ENCODE measurements around the gene NISCH. TPM values are rescaled to one million over a fixed set of nuclear protein-coding genes. Genes with fewer than 3 reads are reported as not detected.

The NISCH gene
- 153 and 156 TPM in 2 replicates for total RNA-seq
- 178 and 196 TPM in 2 replicates for polyA plus RNA-seq
- 62.7 and 82.4 TPM in 2 replicates for polyA plus RNA-seq (2011; cell fraction: cytosol; rRNA removed)
- 1,069 and 1,072 TPM in 2 replicates for polyA plus RNA-seq (2011; cell fraction: nucleus; rRNA removed)
- 71.1 and 91.6 TPM in 2 replicates for polyA plus RNA-seq (2012)
- 199 and 229 TPM in 2 replicates for polyA minus RNA-seq
- polyA minus RNA-seq (2011; cell fraction: cytosol; rRNA and poly(A)+ RNA removed), result 8.1 TPM
- 243 and 248 TPM in 2 replicates for polyA minus RNA-seq (2011; cell fraction: nucleus; rRNA and poly(A)+ RNA removed)
- Bru-seq, nascent RNA, result percentile 73 among the genes with signal in this experiment
- percentile 95 among the genes with signal in this experiment for BruChase-seq, experiment 1, labeled RNA remaining after a 6-hour chase
- percentile 92 among the genes with signal in this experiment for BruChase-seq, experiment 2, labeled RNA remaining after a 2-hour chase
- long read RNA-seq, full-length matches to known transcripts, result 37 of 126 reads
- long read RNA-seq, partial matches to known transcripts, result 50 of 126 reads
- long read RNA-seq, other reads (novel, unspliced or antisense), result 39 of 126 reads

- Histone ChIP-seq H3K27ac (ENCODE audit: insufficient read depth, low read depth, low read length) (peak within 1 kb of the TSS; percentile 69), H3K4me1 (ENCODE audit: control insufficient read depth, extremely low read depth, insufficient read depth, low read length) (peaks cover 17% of the 10 kb centered on the region), H3K4me3 (replicated peaks in 1 of 3; ENCODE audit: insufficient read depth in 1 of 3, low read depth in 1 of 3, low read length in 3 of 3) (peak within 1 kb of the TSS; percentile 80 to 97 (median 97)), H4K20me1 (replicated peaks; ENCODE audit: control insufficient read depth, extremely low read depth, insufficient read depth, low read length) (no peaks in the 10 kb centered on the region), H3K4me2 (ENCODE audit: insufficient read depth, low read length) (peak within 1 kb of the TSS; percentile 90), H3K9me1 (replicated peaks; ENCODE audit: control insufficient read depth, extremely low read depth, insufficient read depth, low read length) (no peaks in the 10 kb centered on the region), H3K36me3 (ENCODE audit: control insufficient read depth in 2 of 2, extremely low read depth in 1 of 2, insufficient read depth in 2 of 2, low read length in 2 of 2) (peaks cover 16 to 19% of the 10 kb centered on the region in 2 experiments), H3K9me3 (replicated peaks; ENCODE audit: control insufficient read depth, insufficient read depth, low read length) (no peaks in the 10 kb centered on the region), H2AFZ (ENCODE audit: low read depth, low read length) (peak within 1 kb of the TSS; percentile 99), H3K27me3 (ENCODE audit: control insufficient read depth in 2 of 2, insufficient read depth in 2 of 2, low read length in 2 of 2) (no peaks in the 10 kb centered on the region), H3K79me2 (ENCODE audit: control insufficient read depth, insufficient read depth, low read length) (peaks cover 40% of the 10 kb centered on the region), H3K9ac (replicated peaks; ENCODE audit: extremely low read depth, insufficient read depth, low read length) (peak within 1 kb of the TSS; percentile 75)
- no TSS peak for BruUV-seq (replicated peaks)
- TF ChIP-seq, protein P1, sequence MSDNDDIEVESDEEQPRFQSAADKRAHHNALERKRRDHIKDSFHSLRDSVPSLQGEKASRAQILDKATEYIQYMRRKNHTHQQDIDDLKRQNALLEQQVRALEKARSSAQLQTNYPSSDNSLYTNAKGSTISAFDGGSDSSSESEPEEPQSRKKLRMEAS (IDR thresholded peaks at IDR 0.05; ENCODE audit: insufficient read depth, insufficient read length), result peak; percentile 14
- TF ChIP-seq FOS (IDR thresholded peaks at IDR 0.05; ENCODE audit: borderline replicate concordance, insufficient read depth, low read length) (no peak), EZH2 (IDR thresholded peaks at IDR 0.05; ENCODE audit: borderline replicate concordance, low read depth, low read length, severe bottlenecking) (no peak), MYC (IDR thresholded peaks at IDR 0.05; ENCODE audit: low read depth, low read length) (no peak), JUN (IDR thresholded peaks at IDR 0.05; ENCODE audit: borderline replicate concordance, insufficient read depth, insufficient read length, low read depth) (no peak), GATA2 (IDR thresholded peaks at IDR 0.05; ENCODE audit: insufficient read depth, insufficient read length, low read depth, low read length) (no peak), CTCF (IDR thresholded peaks at IDR 0.05; ENCODE audit: extremely low read depth in 1 of 2, insufficient read depth in 1 of 2, low read depth in 1 of 2, low read length in 2 of 2) (no peak), POLR2AphosphoS5 (IDR thresholded peaks at IDR 0.05; ENCODE audit: insufficient read depth, low read depth, low read length) (peak; percentile 43), POLR2A (IDR thresholded peaks at IDR 0.05; ENCODE audit: low read depth, low read length) (no peak)
- ChIA-PET CTCF (interaction anchor here (1.0 kb wide), 1 partner anchor 43 kb away, joined by 3 read pairs; no protein-coding TSS in a partner anchor), POLR2A (no interaction called here)
- DNase-seq (ENCODE audit: low read depth, low spot score), result peak; percentile 78
- intact Hi-C loops (cut with micrococcal nuclease) (loop anchor here (5.0 kb wide), 1 partner anchor 42 kb away; the partner anchor contains the start of gene STAB1), dilution Hi-C loops (cut with MboI; ENCODE audit: extremely low pct_ligation_motif_present, low sequenced_read_pairs) (no loop called here)
- peak; percentile 68 for FAIRE-seq
Observed at GRCh38 chr3:52455283-52456168, at the start of gene NISCH. Gene NISCH (plus strand): TSS chr3:52455604. CDS start chr3:52455642, 38 bp downstream.

Measured in endothelial cell of umbilical vein (primary cell).